Brain microvascular endothelial cell (primary cell): Measurements from ENCODE around the gene ENDOU.

ENCODE experiments used
- DNase-seq: peaks from one replicate; pipeline ENCODE4 v3.0.0-alpha.2; 2020
- H3K27ac ChIP-seq: fragments of 250-450 bp; sonication (Bioruptor Pico); 2 replicates; pipeline ENCODE4 v1.5.1; 2020; ENCODE audit warnings: mild to moderate bottlenecking, moderate library complexity
- H3K27me3 ChIP-seq: fragments of 250-450 bp; sonication (Bioruptor Pico); replicated peaks from 2 replicates; pipeline ENCODE4 v1.5.1; 2020; ENCODE audit warnings: mild to moderate bottlenecking
- H3K36me3 ChIP-seq: fragments of 250-450 bp; sonication (Bioruptor Pico); replicated peaks from 2 replicates; pipeline ENCODE4 v1.5.1; 2020; ENCODE audit warnings: mild to moderate bottlenecking
- H3K4me3 ChIP-seq: 2 replicates; pipeline ENCODE4 v1.5.1; 2011; ENCODE audit warnings: low read depth, mild to moderate bottlenecking, control low read depth, low read length, moderate library complexity
- CTCF ChIP-seq: IDR thresholded peaks from 2 replicates; pipeline ENCODE4 v1.5.1; 2011; ENCODE audit warnings: low read depth, mild to moderate bottlenecking, moderate library complexity, low read length, control low read depth, inconsistent platforms; ENCODE audit errors: missing control alignments
- in situ Hi-C: cut with HindIII; loops from 2 replicates; pipeline ENCODE4 v1.10.0; 2017; ENCODE audit warnings: low sequenced_read_pairs, low pct_ligation_motif_present

ENDOU gene

GRCh38 chr12:47700263-47700662 is 25.0 kb downstream of the ENDOU start:
- H3K27me3 ChIP-seq = no peaks in the 10 kb centered on the region
- H3K4me3 ChIP-seq = no peak overlapping the region
- no peak for DNase-seq
- in situ Hi-C loops = no loop called here
- no peak overlapping the region for H3K27ac ChIP-seq
- H3K36me3 ChIP-seq = peaks cover 18% of the 10 kb centered on the region
- TF ChIP-seq CTCF = no peak

- Histone ChIP-seq H3K27me3 (no peaks in the 10 kb centered on the region), H3K36me3 (peaks cover 21% of the 10 kb centered on the region), H3K27ac (no peak overlapping the region), H3K4me3 (no peak overlapping the region)
- TF ChIP-seq CTCF = no peak
- no peak for DNase-seq
- in situ Hi-C loops = no loop called here
Observed at GRCh38 chr12:47698631-47699030, 26.7 kb downstream of the ENDOU start.

GRCh38 chr12:47698055-47698454 is 27.2 kb downstream of the ENDOU start:
- Histone ChIP-seq H3K36me3 (peaks cover 21% of the 10 kb centered on the region), H3K4me3 (no peak overlapping the region), H3K27ac (no peak overlapping the region), H3K27me3 (no peaks in the 10 kb centered on the region)
- no peak for DNase-seq
- no peak for TF ChIP-seq CTCF
- in situ Hi-C loops = no loop called here

GRCh38 chr12:47689215-47689614 is 36.1 kb downstream of the ENDOU start:
- Histone ChIP-seq H3K27ac (no peak overlapping the region), H3K27me3 (no peaks in the 10 kb centered on the region), H3K36me3 (peaks cover 5% of the 10 kb centered on the region), H3K4me3 (no peak overlapping the region)
- in situ Hi-C loops = no loop called here
- no peak for TF ChIP-seq CTCF
- no peak for DNase-seq

GRCh38 chr12:47687636-47688035 is 37.7 kb downstream of the ENDOU start:
- in situ Hi-C loops = no loop called here
- peaks cover 5% of the 10 kb centered on the region for H3K36me3 ChIP-seq
- H3K27ac ChIP-seq = no peak overlapping the region
- H3K27me3 ChIP-seq = no peaks in the 10 kb centered on the region
- DNase-seq = no peak
- no peak for TF ChIP-seq CTCF
- no peak overlapping the region for H3K4me3 ChIP-seq

- in situ Hi-C loops = no loop called here
- TF ChIP-seq CTCF = peak; percentile 73
- peak; percentile 34 for DNase-seq
- H3K36me3 ChIP-seq = peaks cover 5% of the 10 kb centered on the region
- no peaks in the 10 kb centered on the region for H3K27me3 ChIP-seq
- no peak overlapping the region for H3K4me3 ChIP-seq
- no peak overlapping the region for H3K27ac ChIP-seq
Observed at GRCh38 chr12:47686645-47687240, 38.5 kb downstream of the ENDOU start.
